ENCODE measurements around the gene TRAPPC3.

Gene TRAPPC3

DNA sequence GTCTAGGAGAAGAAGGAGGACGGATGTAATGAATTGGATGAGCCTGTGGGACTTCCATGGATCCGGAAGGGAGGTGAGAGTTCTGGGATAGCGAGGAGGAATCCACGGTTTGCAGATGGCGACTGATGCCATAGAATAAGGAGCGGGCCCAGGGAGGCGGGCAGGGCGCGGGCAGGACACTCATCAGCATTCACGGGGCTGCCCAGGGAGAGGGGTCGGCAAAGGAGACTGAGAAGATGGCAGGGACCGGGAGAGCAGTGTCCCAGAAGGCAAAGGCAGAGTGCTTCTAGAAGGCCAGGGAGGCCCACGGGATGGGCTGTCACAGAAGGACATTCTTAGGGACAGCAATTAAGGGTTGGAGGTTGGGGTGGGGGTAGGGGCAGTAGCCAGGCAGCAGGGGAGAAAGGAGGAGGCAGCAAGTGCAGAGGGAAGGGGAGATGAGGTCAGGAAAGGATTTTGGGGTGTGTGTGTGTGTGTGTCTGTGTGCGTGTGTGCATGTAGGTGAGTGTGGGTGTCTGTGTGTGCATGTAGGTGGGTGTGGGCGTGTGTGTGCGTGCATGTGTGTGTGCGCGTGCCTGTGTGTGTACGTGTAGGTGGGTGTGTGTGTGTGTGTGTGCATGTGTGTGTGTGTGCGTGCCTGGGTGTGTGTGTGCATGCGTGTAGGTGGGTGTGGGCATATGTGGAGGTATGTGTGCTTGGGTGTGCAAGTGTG is 23.1 kb downstream of the TRAPPC3 start:
- no peaks in the 10 kb centered on the region for H3K36me3 ChIP-seq (ENCODE audit: control insufficient read depth, insufficient read depth, low read length)
- H3K79me2 ChIP-seq = no peaks in the 10 kb centered on the region
- H3K4me1 ChIP-seq = no peaks in the 10 kb centered on the region
- no peaks in the 10 kb centered on the region for H3K27me3 ChIP-seq (ENCODE audit: control insufficient read depth, insufficient read depth, low read length)
- no peak overlapping the region for H3K4me3 ChIP-seq (ENCODE audit: low read depth, low read length)
- H3K27ac ChIP-seq = no peak overlapping the region
- H3K9me3 ChIP-seq (ENCODE audit: control insufficient read depth, low read length) = no peaks in the 10 kb centered on the region
- H2AFZ ChIP-seq = no peak overlapping the region
- no peak overlapping the region for H3K9ac ChIP-seq
- no peak overlapping the region for H3K4me2 ChIP-seq (ENCODE audit: low read length)
- TF ChIP-seq CTCF (IDR thresholded peaks at IDR 0.05) = no peak

DNA sequence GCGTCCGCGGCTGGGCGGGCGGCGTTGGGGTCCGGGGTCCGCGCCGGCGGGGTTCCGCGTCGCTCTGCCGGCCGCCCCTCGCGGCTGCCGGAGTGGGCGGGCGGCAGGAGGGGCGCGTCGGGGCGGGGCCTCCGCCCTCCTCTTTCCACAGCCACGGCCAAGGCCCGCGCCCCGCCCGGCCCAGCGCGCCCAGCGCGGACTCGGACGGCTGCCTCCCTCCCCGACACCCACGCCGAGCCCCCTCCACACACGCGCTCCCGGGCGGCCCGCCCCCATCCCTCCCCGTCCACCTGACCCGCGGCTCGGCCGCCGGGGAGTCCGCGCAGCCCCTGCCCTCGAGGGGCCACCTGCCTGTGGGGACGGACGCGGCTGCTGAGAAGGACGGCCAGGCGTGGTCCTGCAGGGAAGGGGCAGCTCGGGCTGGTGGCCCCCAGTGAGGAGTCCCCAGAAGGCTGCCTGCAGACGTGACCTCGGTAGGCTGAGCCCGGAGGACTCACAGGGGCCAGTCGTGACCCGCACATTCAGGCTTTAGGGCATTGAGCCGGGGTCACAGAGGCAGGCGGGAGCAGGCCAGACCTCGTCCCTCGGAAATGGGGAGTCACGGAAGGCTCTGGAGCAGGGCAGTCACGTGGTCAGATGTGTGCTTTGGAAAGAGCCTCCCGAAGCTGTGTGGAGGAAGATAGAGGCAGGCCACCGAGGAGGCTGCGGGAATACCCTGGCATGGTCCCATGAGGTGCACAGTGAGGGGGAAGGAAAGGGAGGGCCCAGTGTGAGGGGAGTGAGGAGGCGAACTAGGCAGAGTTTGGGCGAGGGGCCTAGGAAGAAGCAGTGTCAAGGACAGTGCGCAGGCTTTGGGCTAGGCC is 23.9 kb downstream of the TRAPPC3 start, which contains the start of gene COL8A2:
Gene COL8A2 (minus strand): TSS at position 94 of the 863 bp plus-strand sequence. CDS start 24,980 bp downstream, outside the sequence.
- Histone ChIP-seq H3K36me3 (ENCODE audit: control insufficient read depth, insufficient read depth, low read length) (no peaks in the 10 kb centered on the region), H3K4me2 (ENCODE audit: low read length) (peak within 1 kb of the TSS; percentile 53), H3K79me2 (no peaks in the 10 kb centered on the region), H3K9ac (no peak within 1 kb of the TSS), H2AFZ (peak within 1 kb of the TSS; percentile 58), H3K4me1 (no peaks in the 10 kb centered on the region), H3K27me3 (ENCODE audit: control insufficient read depth, insufficient read depth, low read length) (no peaks in the 10 kb centered on the region), H3K9me3 (ENCODE audit: control insufficient read depth, low read length) (no peaks in the 10 kb centered on the region), H3K27ac (no peak within 1 kb of the TSS), H3K4me3 (ENCODE audit: low read depth, low read length) (no peak within 1 kb of the TSS)
- no peak for TF ChIP-seq CTCF (IDR thresholded peaks at IDR 0.05)

DNA sequence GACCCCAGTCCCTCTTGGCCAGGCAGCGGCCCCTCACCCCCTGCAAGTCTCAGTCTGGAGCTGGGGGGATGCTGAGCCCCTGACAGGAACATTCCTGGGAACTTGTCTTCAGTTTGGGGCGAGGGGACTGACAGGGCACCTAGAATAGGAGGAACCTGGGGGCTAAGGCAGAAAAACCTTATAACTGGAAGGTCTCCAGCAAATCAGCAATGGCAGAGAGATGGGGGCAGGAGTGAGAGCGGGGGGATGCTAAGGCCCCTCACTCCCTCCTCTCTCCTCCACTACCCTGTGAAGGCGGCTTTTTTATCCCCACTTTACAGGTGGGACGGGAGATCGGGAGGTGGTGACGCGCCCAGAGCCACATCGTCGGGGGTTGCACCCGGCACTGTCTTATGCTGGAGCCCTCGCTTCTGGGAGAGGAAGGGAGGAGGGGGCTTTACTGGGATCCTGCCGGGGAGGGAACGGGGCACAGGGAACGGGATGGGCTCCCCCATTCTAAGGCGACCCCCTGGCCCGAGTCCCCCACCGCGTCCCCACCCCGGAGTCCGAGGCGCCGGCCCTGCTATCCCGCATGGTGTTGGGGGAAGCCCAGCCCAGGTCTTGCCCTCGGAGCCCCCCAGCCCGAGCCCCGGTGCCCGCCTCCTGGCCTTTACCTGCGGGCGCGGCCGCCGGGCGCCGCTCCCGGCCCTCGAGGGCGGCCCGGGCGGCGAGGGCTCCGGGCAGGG is 24.7 kb downstream of the TRAPPC3 start:
- Histone ChIP-seq H3K27me3 (ENCODE audit: control insufficient read depth, insufficient read depth, low read length) (no peaks in the 10 kb centered on the region), H3K9ac (no peak overlapping the region), H3K4me2 (ENCODE audit: low read length) (no peak overlapping the region), H3K4me1 (no peaks in the 10 kb centered on the region), H3K36me3 (ENCODE audit: control insufficient read depth, insufficient read depth, low read length) (no peaks in the 10 kb centered on the region), H3K79me2 (no peaks in the 10 kb centered on the region), H3K27ac (no peak overlapping the region), H3K9me3 (ENCODE audit: control insufficient read depth, low read length) (no peaks in the 10 kb centered on the region), H3K4me3 (ENCODE audit: low read depth, low read length) (no peak overlapping the region), H2AFZ (no peak overlapping the region)
- TF ChIP-seq CTCF (IDR thresholded peaks at IDR 0.05) = no peak

DNA sequence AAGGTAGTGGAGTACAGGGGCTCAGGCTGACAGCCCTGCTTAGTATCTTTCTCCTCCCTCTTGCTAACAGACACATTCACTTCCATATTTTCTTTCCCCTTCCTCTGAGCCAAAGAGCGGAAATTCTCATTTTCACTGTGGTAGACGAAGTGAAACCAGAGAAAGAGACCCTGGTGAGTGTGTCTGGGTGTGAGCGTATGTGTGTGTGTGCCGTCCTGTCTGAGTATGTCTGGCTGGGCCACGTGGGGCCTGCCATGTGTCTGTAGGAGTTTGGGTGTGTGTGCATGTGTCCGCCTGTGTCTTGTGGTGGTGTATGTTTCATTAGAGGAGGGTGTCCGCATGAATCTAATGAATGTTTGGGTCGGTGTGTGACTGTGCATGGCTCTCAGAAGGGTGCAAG is 25.9 kb downstream of the TRAPPC3 start:
- Histone ChIP-seq H3K36me3 (ENCODE audit: control insufficient read depth, insufficient read depth, low read length) (no peaks in the 10 kb centered on the region), H3K27ac (no peak overlapping the region), H3K9ac (no peak overlapping the region), H3K79me2 (no peaks in the 10 kb centered on the region), H3K9me3 (ENCODE audit: control insufficient read depth, low read length) (no peaks in the 10 kb centered on the region), H3K27me3 (ENCODE audit: control insufficient read depth, insufficient read depth, low read length) (no peaks in the 10 kb centered on the region), H2AFZ (no peak overlapping the region), H3K4me2 (ENCODE audit: low read length) (no peak overlapping the region), H3K4me1 (no peaks in the 10 kb centered on the region), H3K4me3 (ENCODE audit: low read depth, low read length) (no peak overlapping the region)
- TF ChIP-seq CTCF (IDR thresholded peaks at IDR 0.05) = no peak
